Stimulated activated CD4-positive, alpha-beta T cell treated with anti-CD3 and anti-CD28 coated beads, Interleukin-4, amount 100 ng/mL, for 48 hours (primary cell): ENCODE data around the gene CYTH2.

Source experiments
- DNase-seq, 2 donors: peaks; one replicate each; pipeline ENCODE4 v3.0.0-alpha.2; 2020; ENCODE audit warnings: low read depth in 2 of 2

CYTH2 gene

DNA sequence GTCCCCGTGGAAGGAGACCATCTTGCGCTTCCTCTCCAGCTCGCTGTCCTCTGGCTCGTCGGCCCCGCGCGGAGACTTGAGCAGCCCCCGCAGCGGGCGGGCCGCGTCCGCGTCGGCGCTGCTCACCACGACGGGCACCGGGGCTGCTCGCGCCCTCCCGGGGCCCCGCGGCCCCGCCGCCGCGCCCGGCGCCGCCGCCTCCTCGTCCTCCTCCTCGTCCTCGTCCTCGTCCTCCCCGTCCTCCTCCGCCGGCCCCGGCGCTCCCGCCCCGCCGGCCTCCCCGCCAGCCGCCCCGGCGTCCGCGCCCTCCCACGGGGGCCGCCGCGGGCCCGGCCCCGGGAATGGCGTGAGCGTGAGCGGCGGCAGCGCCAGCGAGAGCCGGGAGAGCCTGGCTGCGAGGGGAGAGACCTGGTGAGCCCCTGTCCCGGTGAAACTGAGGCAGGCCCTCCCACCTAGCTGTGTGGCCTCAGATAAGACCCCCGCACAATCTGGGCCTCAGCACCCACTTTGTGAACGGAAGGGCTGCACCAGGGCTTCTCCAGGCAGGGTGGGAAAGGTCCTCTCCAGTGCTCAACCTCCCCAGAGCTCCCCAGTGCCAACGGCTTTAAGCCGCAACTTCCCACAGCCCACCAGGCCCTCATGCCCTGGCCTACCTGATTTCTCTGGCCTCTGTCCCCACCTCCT lies 24.7 kb downstream of the CYTH2 start:
- DNase-seq = no peak

DNA sequence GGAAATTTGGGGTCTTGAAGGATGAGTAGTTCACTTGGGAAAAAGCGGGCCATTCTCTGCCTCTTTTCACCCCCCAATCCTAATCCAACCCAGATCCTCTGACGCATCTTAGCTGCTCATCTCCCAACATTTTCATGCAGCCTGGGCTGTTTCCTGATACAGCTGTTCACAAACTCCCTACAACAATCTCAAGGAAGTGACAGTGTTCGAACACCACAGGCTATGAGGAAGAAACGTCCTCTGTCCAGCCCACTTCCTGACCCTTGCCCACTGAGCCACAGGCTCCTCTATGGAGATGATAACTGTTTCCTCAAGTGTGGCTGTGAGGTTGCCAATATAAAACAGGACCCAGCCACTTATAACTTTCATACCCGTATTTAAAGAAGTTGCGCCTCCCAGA lies 26.2 kb downstream of the CYTH2 start:
- no peak for DNase-seq

DNA sequence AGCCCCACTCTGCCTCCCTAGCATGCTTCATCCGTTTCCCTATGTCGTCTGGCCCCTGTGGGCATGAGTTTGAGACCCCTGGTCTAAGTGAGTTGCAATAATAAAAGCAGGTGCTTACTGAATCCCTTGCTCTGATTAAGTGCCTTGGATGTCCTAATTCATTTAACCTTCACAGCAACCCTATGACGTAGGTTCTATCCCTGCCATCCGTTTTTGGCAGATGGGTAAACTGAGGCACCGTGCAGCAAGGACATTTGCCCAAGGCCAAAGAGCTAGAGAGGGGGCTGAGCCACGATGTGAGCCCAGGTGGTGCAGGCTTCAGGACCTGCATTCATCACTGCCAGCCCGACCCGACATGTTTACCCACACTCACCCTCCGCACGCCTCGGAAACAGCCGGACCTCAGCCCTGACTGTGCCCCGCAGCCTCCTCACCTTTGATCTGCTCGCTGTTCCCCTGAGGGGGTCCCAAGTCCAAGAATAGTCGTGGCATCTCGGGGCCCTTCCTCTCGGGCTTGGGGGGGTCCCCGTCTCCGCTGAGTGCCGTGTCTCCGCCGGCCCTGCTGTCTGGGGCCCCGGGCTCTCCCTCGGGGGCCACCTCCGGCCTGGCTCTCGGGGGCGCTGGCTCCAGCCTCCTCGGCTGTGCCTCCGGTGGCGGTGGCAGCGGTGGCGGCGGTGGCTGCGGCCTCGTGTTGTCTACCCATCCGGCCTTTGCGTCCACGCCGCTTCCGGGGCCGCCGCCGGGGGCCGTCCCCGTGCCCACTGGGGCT lies 28.0 kb downstream of the CYTH2 start:
- no peak for DNase-seq

DNA sequence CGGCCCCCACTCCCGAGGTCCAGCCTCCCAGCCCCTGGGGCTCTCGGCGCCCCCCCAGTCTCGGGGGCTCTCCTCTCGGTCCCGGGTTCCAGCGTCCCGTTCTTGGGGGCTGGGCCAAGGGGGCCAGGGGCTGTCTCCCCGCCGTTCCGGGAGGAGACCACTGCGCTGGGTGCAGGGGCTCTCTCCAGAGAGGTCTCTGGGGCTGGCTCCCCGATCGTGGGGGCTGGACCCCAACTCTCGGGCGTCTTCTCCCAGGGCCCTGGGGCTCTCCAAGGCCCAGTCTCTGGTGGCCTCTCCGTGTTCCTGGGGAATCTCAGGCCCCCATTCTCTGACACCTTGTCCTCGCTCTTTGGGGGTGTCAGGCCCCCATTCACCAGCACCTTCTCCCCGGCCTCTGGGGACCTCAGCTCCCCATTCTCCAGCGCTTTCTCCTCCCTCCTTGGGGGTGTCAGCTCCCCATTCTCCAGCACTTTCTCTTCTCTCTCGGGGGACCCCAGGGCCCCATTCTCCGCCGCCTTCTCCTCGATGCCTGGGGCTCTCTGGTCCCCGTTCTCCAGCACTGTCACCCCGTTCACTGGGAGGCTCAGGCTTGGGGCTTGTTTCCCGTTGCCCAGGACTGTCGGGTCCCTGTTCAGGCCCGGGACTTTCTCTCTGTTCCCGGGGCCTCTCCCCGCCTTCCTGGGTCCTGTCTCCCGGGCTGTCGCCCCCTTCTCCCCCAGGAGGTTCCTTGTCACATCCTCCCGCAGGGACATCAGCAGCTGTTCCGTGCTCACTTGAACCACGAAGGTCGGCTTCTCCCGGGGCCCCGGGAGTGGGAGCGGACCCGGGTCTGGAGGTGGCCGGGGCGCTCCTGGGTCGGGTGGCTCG lies 28.8 kb downstream of the CYTH2 start:
- DNase-seq = no peak

DNA sequence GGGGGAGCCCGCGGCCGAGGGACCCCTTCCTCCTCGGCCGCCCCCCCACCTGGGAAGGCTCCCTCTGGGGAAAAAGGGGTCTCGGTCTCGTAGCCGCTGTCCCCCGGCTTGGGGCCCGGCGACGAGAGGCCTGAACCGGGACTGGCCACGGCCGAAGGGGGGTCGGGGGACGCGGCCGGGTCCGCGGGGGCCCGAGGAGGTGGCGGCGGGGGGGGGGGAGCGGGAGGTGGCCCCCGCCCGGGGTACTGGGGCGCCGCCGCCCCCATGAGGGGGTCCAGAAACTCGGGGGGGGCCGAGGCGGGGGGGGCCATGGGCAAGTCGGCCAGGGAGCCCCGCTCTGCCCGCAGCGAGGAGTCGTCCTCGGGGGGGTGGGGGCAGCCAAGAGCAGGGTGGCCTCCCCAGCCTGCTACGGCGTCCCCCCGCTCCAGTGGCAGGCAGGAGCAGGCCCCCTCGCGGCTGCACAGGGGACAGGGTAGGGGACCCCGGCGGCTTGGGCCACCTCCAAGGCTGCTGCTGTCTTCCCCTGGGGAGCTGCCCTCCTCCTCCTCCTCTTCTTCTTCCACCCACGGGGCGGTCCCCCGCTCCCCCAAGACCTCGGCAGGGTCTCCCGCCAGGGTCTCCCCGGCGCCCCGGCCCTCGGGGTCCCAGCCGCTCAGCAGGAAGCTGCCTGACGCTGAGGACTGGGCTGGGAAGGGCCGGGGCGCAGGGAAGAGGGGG lies 29.6 kb downstream of the CYTH2 start:
- no peak for DNase-seq

- no peak for DNase-seq
Measured at GRCh38 chr19:48499316-48500090, 30.3 kb downstream of the CYTH2 start.

DNA sequence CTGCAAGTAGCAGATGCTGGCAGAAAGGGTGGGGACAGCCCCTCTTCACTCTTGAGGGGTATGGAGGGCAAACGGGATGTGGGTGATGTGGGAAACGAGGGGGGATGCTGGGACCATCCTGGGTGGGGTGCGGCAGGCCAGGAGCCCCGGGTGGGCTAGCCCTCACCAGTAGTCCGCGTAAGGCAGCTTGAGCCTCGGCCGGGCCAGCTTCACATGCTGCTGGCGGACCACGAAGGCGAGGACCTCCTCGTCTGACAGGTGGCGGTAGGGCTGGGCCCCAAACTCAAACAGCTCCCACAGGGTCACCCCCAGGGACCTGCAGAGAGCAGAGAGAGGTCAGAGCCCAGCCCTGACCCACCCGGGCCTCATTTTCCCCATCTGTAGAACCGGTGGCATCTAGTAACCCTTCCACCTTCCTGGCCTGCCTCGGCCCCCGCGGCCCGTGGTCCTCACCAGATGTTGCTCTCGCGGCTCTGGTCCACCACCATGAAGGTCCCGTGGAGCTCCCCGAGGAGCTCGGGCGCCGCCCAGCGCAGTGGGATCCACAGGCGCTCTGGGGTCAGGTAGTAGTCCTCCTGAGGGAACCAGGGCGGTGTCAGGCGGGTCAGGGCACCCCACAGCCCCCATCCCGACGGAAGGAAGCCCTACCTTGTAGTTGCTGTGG lies 31.8 kb downstream of the CYTH2 start:
- DNase-seq = no peak

DNA sequence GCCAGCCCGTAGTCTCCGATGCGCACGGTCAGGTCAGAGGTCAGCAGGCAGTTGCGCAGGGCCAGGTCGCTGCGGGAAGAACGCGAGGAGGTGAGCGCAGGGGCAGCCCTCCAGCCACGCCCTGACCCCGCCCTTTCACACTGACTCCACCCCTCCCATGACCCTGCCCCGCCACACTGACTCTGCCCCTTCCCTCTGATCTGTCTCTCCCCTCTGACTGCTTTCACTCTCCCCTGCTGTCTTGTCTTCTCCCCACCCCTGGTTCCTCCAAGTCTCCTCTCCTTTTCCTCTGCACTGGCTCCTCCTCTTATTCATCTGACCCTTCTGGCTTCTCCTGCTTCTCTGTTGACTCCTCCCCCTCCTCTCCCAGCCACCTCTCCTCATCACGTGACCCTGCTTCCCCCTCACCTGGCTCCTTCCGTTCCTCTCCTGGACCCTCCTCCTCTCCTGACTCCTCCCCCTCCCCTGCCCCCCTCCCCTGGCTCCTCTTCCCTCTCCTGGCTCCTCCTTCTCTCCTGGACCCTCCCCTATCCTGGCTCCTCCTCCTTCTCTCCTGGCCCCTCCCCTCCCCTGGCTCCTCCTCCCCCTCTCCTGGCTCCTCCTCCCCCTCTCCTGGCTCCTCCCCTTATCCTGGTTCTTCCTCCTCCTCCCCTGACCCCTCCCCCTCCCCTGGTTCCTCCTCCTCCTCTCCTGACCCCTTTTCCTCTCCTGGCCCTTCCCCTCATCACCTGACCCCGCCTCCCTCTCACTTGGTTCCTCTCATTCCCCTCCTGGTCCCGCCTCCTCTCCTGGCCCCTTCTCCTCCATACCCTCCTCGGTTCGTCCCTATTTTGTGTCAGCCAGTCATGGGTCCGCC lies 32.6 kb downstream of the CYTH2 start:
- peak; percentile 65 to 66 for DNase-seq

DNA sequence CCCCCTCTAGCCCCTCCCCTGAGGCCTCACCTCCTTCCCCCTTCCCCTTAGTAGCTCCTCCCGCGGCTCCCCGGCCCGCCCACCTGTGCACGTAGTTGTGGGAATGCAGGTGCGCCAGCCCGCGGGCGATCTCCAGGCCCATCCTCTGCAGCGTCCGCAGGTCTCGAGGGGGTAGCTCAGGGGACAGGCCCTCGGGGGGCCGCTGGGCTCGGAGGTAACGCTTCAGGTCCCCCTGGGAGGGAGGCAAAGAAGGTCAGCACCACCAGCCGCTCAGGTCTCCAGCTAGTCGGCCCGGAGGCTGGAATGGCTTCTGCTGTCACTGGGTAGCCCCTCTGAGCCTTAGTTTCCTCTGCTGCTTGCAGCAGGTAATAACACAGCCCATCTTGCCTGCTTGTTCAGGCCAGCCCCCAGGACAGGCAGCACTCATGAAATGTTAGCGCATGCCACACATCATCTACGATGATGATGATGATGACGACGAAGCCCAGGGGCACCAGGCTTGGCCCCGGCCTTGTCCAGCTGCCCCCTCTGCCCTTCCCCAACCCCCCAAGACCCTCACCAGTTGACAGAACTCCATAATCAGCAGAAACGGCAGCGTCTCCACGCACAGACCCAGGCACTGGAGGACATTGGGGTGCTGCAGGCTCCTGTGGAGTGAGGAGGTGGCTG lies 33.3 kb downstream of the CYTH2 start:
- no peak for DNase-seq

GRCh38 chr19:48506138-48506733 lies 37.1 kb downstream of the CYTH2 start:
- no peak for DNase-seq

DNA sequence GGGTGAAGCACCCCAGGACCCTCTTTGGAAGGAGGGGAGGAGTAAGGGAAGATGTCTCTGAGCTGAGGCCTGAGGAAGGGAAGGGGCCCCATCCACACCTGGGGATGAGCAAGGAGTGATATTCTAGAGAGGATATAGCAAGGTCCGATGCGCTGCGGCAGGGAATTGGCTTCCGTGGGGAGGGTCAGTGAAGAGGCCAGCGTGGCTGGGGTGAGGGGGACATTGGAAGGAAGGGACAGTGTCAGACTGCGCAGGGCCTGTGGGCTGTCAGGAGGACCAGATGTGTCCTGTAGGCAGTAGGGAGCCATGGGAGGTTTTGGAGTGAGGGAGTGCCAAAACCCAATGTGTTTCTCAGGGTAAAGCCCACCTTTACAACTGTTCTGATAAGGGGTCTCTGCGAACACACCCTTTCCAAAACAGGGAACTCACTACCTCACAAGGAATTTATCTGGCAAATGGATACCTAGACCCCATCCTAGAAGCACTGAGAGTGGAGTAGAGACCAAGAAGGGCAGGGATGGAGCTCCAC lies 38.8 kb downstream of the CYTH2 start:
- DNase-seq = no peak

DNA sequence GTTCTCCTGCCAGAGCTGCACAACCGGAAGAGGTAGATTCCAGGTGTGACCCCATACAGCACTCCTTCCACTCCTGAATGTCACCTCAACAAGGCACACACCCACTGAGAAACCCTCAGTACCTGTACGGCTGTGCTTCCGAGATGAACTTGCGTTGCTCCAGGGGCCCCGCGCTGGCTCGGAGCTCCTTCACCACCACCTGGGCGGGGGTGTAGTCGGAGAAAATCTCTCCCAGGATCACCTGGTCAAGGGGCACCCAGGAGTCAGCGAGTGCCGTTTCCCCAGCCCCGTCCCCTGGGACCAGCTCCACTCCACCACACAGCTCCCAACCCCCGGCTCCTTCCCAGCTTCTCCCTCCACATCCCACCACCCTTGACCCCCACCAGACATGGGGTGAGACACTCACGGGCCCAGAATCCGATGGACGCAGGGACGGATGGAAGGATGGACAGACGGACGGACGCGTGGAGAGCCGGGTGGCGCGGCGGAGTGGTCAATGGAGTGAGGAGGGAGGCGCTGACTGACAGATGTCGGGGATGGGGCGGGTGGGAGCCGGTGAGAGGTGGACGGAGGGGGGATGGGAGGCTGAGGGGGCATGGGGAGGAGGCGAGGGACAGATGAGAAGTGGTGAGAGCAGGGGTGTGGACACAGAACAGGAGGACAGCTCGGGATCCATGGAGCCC lies 39.7 kb downstream of the CYTH2 start:
- no peak for DNase-seq

DNA sequence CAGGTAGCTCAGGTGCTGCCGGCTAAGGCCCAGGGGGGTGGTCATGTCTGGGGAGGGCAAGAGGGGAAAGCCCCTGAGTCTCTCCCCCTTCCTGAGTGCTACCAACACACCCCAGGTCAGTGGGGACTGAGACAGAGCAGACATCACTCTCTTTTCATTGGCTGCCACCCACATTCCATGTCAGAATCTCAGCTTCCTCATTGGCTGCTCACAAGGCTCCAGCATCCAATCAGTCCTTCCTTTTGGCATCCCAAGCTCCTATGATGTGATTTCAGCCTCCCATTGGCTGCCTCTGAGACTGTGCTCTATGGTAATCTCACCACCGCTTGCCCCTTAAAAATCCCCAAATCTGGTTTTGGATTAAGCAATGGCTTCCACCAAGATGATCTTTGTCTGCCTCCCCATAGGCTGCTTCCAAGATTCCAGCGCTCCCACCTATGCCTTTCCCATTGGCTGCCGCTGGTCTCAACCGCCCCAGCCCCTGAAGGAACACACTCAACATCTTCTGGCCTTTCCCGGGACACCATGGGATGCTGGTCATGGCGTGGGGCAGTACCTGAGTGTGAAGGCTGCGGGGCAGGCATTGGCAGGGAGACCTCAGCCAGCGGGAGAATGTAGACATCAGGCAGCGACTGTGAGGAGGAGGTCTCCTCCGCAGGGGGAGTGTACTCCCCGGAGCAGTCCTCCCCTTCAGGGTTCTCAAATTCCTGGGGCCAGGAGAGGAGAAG lies 40.5 kb downstream of the CYTH2 start:
- DNase-seq = no peak

GRCh38 chr19:48510421-48511268 lies 41.5 kb downstream of the CYTH2 start:
- DNase-seq = peak; percentile 66 to 70

GRCh38 chr19:48511321-48511731 lies 42.2 kb downstream of the CYTH2 start:
- no peak for DNase-seq
